NCI-H748 treated with DMSO at 0.1 percent for 48 hours (cell line): Measurements from ENCODE around the gene NFKB2.

Experiments used
- DNase-seq: peaks from one replicate; lab custom pipeline; 2025; lab: John Stamatoyannopoulos, UW

Gene NFKB2

GRCh38 chr10:102395400-102396316 is at the start of gene NFKB2:
NFKB2 (plus strand) TSS chr10:102395705; CDS start chr10:102395960, 255 bp downstream.
- DNase-seq = peak; percentile 35

- no peak for DNase-seq
These were observed 48.2 kb upstream of the NFKB2 start for GRCh38 chr10:102347236-102347828.

GRCh38 chr10:102352066-102352715 is 43.3 kb upstream of the NFKB2 start:
- DNase-seq = peak; percentile 14

- no peak for DNase-seq
These were observed 41.1 kb upstream of the NFKB2 start for GRCh38 chr10:102354451-102354850.

- no peak for DNase-seq
These were observed 36.7 kb upstream of the NFKB2 start for GRCh38 chr10:102358712-102359382.

GRCh38 chr10:102367441-102367840 is 28.1 kb upstream of the NFKB2 start:
- no peak for DNase-seq

GRCh38 chr10:102368077-102368476 is 27.4 kb upstream of the NFKB2 start:
- DNase-seq = no peak

- DNase-seq = no peak
These were observed 24.2 kb upstream of the NFKB2 start for GRCh38 chr10:102371295-102371694.

- DNase-seq = no peak
These were observed 20.3 kb upstream of the NFKB2 start for GRCh38 chr10:102375250-102375649.

GRCh38 chr10:102375867-102376266 is 19.6 kb upstream of the NFKB2 start:
- no peak for DNase-seq

GRCh38 chr10:102376901-102377300 is 18.6 kb upstream of the NFKB2 start:
- no peak for DNase-seq

- no peak for DNase-seq
These were observed 16.1 kb upstream of the NFKB2 start for GRCh38 chr10:102379383-102379782.

- no peak for DNase-seq
These were observed 13.5 kb upstream of the NFKB2 start for GRCh38 chr10:102381983-102382382.

GRCh38 chr10:102382871-102383270 is 12.6 kb upstream of the NFKB2 start:
- DNase-seq = no peak

- DNase-seq = no peak
These were observed 11.5 kb upstream of the NFKB2 start for GRCh38 chr10:102384053-102384452.

GRCh38 chr10:102384606-102385429 is 10.7 kb upstream of the NFKB2 start:
- no peak for DNase-seq

- no peak for DNase-seq
These were observed 5.6 kb upstream of the NFKB2 start for GRCh38 chr10:102389894-102390293.

GRCh38 chr10:102392306-102392705 is 3.2 kb upstream of the NFKB2 start:
- DNase-seq = no peak

GRCh38 chr10:102393411-102394078 is 2.0 kb upstream of the NFKB2 start:
- DNase-seq = no peak

GRCh38 chr10:102394079-102394800 is 1.3 kb upstream of the NFKB2 start:
- peak; percentile 16 for DNase-seq
